ENCODE results near the gene ZDHHC7.

GRCh38 chr16:85011846-85012284 lies 530 bp upstream of the ZDHHC7 start:
- TF ChIP-seq CTCF (IDR thresholded peaks at IDR 0.05) (no peak), POLR2A (IDR thresholded peaks at IDR 0.05) (no peak)

All from thyroid gland (tissue), 4 donors.